Ovary (tissue), 3 donors: ENCODE measurements around the gene CCDC27.

Source experiments
- EP300 ChIP-seq: sonication (generic); formaldehyde crosslinking; IDR thresholded peaks from one replicate; pipeline ENCODE4 v1.6.1; 2017; ENCODE audit warnings: antibody characterized with exemption
- POLR2A ChIP-seq: fragments of 450-650 bp; IDR thresholded peaks from one replicate; pipeline ENCODE4 v1.6.1; 2017; ENCODE audit warnings: antibody characterized with exemption, mild to moderate bottlenecking, moderate library complexity
- TF ChIP-seq, protein P1 (sequence below), 3 donors: fragments of 450-650 bp in 2 of 3; fragments of 200-600 bp in 1 of 3; IDR thresholded peaks; one replicate each; pipeline versions ENCODE4 v1.5.1 to v1.8.0; 2016 to 2022; ENCODE audit warnings: antibody characterized with exemption in 3 of 3, mild to moderate bottlenecking in 1 of 3
- donor health status: DM: no; HTN: no; CAD: no.

DNA sequence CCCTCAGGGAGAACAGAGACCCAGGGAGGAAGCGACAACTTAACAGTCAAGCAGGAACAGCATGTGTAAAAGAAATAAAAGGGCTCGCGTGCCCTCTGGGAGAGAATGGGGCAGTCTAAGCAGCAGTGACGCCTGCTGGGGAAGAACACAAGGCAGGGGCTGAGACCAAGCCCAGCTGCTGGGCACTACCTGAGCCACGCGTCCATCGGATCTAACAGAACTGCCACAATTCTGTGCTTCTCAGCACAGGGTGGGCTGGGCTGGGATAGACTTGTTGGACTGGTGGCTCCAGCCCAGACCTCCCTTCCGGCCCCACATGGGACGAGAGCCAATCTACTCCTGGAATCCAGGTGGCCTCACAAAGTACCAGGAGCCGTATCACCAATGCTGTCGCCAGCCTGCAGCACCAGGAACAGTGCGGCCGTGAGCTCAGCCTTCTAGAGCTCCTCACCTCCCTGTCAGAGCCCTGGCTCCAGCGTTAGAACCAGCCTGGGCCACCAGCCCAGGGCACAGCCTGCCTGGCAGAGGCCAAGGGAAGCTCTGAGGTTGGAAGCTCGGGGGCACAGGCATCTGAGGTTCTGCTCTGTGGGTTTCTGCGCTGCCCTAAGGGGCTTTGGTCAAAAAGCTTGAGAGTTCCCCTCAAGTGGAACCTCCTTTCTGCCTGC, 36.6 kb downstream of the CCDC27 start:
- TF ChIP-seq, protein P1, sequence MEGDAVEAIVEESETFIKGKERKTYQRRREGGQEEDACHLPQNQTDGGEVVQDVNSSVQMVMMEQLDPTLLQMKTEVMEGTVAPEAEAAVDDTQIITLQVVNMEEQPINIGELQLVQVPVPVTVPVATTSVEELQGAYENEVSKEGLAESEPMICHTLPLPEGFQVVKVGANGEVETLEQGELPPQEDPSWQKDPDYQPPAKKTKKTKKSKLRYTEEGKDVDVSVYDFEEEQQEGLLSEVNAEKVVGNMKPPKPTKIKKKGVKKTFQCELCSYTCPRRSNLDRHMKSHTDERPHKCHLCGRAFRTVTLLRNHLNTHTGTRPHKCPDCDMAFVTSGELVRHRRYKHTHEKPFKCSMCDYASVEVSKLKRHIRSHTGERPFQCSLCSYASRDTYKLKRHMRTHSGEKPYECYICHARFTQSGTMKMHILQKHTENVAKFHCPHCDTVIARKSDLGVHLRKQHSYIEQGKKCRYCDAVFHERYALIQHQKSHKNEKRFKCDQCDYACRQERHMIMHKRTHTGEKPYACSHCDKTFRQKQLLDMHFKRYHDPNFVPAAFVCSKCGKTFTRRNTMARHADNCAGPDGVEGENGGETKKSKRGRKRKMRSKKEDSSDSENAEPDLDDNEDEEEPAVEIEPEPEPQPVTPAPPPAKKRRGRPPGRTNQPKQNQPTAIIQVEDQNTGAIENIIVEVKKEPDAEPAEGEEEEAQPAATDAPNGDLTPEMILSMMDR (IDR thresholded peaks at IDR 0.05), result no peak
- TF ChIP-seq EP300 (no peak), POLR2A (no peak)
